ENCODE measurements around the gene DCLK2.

DCLK2 gene

DNA sequence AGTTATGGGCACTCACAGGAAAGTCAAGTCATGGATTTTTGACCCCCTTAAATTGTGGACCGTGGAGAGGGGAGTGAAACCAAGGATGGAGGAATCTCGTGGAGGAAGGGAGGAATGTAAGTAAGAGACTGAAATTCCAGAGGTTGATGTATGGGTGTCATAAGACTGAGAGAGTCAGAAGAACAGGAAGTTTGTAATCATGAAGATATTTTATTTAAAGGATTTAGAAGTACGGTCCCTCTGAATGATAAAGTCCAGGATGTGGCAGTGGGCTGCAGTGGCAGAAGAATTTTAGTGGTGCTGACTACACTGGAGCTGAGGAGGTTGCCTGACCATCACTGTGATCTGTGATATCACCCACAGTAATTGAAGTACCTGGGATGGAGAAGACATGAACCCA, 57.8 kb downstream of the DCLK2 start:
- TF ChIP-seq, protein P1, sequence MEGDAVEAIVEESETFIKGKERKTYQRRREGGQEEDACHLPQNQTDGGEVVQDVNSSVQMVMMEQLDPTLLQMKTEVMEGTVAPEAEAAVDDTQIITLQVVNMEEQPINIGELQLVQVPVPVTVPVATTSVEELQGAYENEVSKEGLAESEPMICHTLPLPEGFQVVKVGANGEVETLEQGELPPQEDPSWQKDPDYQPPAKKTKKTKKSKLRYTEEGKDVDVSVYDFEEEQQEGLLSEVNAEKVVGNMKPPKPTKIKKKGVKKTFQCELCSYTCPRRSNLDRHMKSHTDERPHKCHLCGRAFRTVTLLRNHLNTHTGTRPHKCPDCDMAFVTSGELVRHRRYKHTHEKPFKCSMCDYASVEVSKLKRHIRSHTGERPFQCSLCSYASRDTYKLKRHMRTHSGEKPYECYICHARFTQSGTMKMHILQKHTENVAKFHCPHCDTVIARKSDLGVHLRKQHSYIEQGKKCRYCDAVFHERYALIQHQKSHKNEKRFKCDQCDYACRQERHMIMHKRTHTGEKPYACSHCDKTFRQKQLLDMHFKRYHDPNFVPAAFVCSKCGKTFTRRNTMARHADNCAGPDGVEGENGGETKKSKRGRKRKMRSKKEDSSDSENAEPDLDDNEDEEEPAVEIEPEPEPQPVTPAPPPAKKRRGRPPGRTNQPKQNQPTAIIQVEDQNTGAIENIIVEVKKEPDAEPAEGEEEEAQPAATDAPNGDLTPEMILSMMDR (IDR thresholded peaks at IDR 0.05; ENCODE audit: borderline replicate concordance, control extremely low read depth, extremely low read depth, insufficient read depth, missing control alignments), result no peak
- no peak for DNase-seq (ENCODE audit: low spot score)
- in situ Hi-C loops (cut with MboI; ENCODE audit: low sequenced_read_pairs, unreplicated experiment), result no loop called here

DNA sequence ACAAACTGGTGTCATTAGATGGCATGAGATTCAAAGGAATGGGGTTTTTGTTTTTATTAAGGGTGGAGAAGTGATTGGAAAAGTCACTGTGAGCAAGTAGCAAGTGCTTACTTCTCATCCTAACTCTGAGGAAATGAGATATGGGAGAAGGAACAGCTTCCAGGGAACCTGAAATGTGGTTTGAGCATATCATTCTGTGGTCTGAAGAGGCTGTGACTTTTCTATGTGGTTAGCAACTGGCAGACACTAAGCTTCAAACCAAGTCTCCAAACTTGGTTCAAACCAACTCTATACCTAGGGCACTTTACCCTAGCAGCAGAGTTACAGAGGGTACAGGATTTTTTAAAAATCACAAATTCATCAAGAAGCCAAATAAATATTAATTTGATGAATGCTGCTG, 58.2 kb downstream of the DCLK2 start:
- in situ Hi-C loops (cut with MboI; ENCODE audit: low sequenced_read_pairs, unreplicated experiment), result no loop called here
- DNase-seq (ENCODE audit: low spot score), result no peak
- TF ChIP-seq, protein P1 (IDR thresholded peaks at IDR 0.05; ENCODE audit: borderline replicate concordance, control extremely low read depth, extremely low read depth, insufficient read depth, missing control alignments), result no peak

DNA sequence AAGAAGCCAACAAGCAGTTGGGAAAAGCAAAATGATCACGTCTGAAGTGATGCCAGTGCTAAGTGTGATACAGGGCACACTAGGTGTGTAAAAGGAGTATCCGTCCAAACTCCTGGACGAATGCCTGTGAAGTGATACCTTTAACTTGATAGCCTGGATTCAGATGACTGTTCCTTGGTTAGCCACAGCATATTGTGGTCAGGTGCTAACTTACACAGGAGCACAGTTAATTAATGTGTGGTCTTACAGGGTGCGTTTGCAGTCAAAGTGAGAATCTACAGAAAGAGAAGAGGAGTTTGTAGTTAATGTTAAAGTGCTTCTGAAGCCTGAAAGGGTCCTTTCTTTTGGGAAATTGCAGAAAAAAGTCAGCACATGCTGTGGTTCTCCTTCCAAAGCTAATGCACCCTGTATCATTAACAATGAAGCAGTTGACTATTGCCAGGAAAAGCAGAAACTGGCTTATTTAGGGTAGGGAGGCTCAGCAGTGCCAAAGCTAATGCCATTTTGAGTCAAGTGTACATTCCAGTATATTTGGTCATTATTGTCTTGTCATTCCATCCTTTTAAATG, 61.1 kb downstream of the DCLK2 start:
- DNase-seq (ENCODE audit: low spot score), result no peak

DNA sequence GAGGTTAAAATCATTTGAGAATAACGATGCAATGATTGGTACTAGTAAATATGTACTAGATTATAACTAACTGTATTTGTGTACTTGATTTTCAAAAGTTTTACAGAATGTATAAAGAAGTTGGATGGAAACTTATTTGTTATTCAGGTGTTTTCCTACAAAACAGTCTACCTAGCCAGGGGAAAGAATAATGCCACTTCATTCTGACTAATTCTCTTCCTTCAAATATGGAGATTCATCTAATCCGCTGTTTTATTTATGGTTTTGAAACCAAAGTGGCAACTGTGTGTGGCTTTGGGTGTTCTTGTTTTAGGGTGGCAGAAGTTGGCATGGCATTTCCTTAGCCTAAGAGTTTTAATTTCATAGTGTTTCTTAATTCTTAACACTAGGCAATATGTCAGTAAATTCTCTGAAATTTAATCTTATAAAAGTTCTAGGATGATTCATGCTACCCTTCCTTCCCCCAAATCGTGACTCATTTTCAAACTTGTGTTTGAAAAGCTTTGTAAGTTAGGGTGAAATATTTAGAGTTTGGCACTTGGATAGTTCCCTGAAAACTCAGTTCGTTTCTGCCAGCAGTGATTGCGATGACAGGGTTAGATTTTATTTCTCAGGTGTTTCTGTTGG, 62.6 kb downstream of the DCLK2 start:
- no peak for DNase-seq (ENCODE audit: low spot score)
- TF ChIP-seq, protein P1 (IDR thresholded peaks at IDR 0.05; ENCODE audit: borderline replicate concordance, control extremely low read depth, extremely low read depth, insufficient read depth, missing control alignments), result no peak
- in situ Hi-C loops (cut with MboI; ENCODE audit: low sequenced_read_pairs, unreplicated experiment), result no loop called here

More for the DNA sequence above, 61.1 kb downstream of the DCLK2 start:
- in situ Hi-C loops (cut with MboI; ENCODE audit: low sequenced_read_pairs, unreplicated experiment), result no loop called here
- TF ChIP-seq, protein P1 (IDR thresholded peaks at IDR 0.05; ENCODE audit: borderline replicate concordance, control extremely low read depth, extremely low read depth, insufficient read depth, missing control alignments), result no peak

DNA sequence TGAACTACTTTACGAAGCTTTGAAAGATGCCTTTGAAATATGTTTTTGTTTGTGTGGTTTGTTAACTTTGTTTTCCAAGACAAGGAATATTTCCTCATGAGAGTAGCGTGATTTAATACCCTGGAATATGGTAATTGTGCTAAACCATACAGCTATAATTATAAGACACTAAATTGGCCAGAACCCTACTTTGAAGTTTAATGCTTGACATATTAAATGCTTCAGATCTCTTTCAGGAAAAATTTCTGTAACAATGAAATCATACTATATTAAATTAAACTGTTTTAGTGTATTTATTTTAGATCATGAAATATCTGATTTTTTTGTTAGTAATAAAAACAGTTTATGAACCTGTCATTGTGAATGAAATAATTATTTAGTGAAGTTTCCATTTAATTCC, 63.5 kb downstream of the DCLK2 start:
- in situ Hi-C loops (cut with MboI; ENCODE audit: low sequenced_read_pairs, unreplicated experiment), result no loop called here
- no peak for DNase-seq (ENCODE audit: low spot score)
- TF ChIP-seq, protein P1 (IDR thresholded peaks at IDR 0.05; ENCODE audit: borderline replicate concordance, control extremely low read depth, extremely low read depth, insufficient read depth, missing control alignments), result no peak

DNA sequence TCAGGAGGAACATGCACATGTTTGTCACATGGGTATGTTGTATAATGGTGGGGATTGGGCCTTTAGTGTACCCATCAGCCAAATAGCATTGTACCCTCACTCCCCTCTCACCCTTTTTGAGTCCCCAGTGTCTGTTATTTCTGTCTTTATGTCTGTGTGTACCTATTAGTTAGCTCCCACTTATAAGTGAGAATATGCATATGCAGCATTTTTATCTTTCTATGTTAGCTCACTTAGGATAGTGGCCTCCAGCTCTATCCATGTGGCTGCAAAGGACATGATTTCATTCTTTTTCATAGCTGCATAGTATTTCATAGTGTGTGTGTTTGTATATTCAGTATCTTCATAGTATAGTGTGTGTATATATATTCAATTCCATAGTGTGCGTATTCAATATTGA, 64.6 kb downstream of the DCLK2 start:
- in situ Hi-C loops (cut with MboI; ENCODE audit: low sequenced_read_pairs, unreplicated experiment), result no loop called here
- DNase-seq (ENCODE audit: low spot score), result no peak
- TF ChIP-seq, protein P1 (IDR thresholded peaks at IDR 0.05; ENCODE audit: borderline replicate concordance, control extremely low read depth, extremely low read depth, insufficient read depth, missing control alignments), result no peak
